Stimulated activated CD8-positive, alpha-beta memory T cell treated with anti-CD3 and anti-CD28 coated beads, Interleukin-7, amount 100 ng/mL, for 4 hours (primary cell): ENCODE data around the gene NAGK.

Experiments used
- DNase-seq, 2 donors: peaks; one replicate each; pipeline ENCODE4 v3.0.0-alpha.2; 2020; ENCODE audit warnings: low read depth in 2 of 2

The NAGK gene

GRCh38 chr2:71108091-71108490 is 39.6 kb downstream of the NAGK start:
- no peak for DNase-seq

GRCh38 chr2:71113843-71114242 is 45.4 kb downstream of the NAGK start:
- no peak for DNase-seq

- no peak for DNase-seq
Measured at GRCh38 chr2:71117063-71117462, 48.6 kb downstream of the NAGK start.

- no peak for DNase-seq
Measured at GRCh38 chr2:71120195-71120594, 51.7 kb downstream of the NAGK start.

- DNase-seq, result no peak
Measured at GRCh38 chr2:71121479-71121878, 53.0 kb downstream of the NAGK start.

GRCh38 chr2:71122387-71123298 is 54.2 kb downstream of the NAGK start:
- DNase-seq, result no peak

- no peak for DNase-seq
Measured at GRCh38 chr2:71125506-71126294, 57.3 kb downstream of the NAGK start.

GRCh38 chr2:71126957-71127356 is 58.5 kb downstream of the NAGK start:
- no peak for DNase-seq
